ENCODE results near the gene RAB14.

RAB14 gene

DNA sequence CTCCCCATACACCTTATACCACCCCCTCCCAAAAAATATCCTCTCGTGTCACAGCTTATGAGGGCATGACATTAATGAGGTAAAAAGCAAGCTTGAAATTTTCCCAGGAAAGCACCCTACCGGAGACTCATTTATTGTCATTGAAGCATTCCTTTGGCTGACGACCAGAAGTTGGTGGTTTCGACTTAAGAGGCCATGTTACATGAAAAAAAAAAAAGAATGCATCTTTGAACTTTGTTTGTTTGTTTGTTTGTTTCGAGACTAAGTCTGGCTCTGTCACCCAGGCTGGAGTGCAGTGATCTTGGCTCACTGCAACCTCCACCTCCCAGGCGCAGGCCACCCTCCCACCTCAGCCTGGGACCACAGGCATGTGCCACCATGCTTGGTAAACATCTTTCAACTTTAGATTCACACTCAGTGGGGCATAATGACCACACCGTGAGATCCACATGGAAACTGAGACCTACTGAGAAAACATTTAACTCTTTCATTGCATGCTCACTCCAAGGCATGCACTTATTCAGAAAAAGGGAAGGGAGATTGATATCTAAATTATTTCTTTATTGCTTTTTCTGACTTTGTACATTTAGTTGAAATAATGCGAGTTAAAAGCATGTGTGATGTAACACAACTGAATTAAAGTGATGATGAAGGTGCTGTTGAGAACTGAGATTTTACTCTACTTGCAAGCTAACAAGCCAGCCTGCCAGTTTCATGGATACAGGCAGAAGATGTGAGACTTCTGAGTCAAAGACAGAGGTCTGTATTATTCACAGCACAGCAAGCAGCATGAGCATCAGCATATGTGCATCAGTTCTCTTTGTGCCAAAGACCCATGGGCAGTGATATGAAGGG, 5.1 kb upstream of the RAB14 start:
- Mint-ChIP-seq H3K9me3 (ENCODE audit: low read depth) (no peaks in the 10 kb centered on the region), H3K36me3 (no peaks in the 10 kb centered on the region), H3K4me3 (no peak overlapping the region), H3K4me1 (ENCODE audit: low read depth) (peaks cover 31% of the 10 kb centered on the region), H3K27me3 (no peaks in the 10 kb centered on the region), H3K27ac (no peak overlapping the region)

GRCh38 chr9:121204611-121205010, 2.9 kb upstream of the RAB14 start:
- peaks cover 39% of the 10 kb centered on the region for H3K4me1 Mint-ChIP-seq (ENCODE audit: low read depth)
- no peaks in the 10 kb centered on the region for H3K9me3 Mint-ChIP-seq (ENCODE audit: low read depth)
- no peak overlapping the region for H3K4me3 Mint-ChIP-seq
- H3K27me3 Mint-ChIP-seq, result no peaks in the 10 kb centered on the region
- no peak overlapping the region for H3K27ac Mint-ChIP-seq
- no peaks in the 10 kb centered on the region for H3K36me3 Mint-ChIP-seq

GRCh38 chr9:121204121-121204520, 2.5 kb upstream of the RAB14 start:
- Mint-ChIP-seq H3K27me3 (no peaks in the 10 kb centered on the region), H3K4me1 (ENCODE audit: low read depth) (peaks cover 44% of the 10 kb centered on the region), H3K36me3 (no peaks in the 10 kb centered on the region), H3K4me3 (no peak overlapping the region), H3K27ac (no peak overlapping the region), H3K9me3 (ENCODE audit: low read depth) (no peaks in the 10 kb centered on the region)

- Mint-ChIP-seq H3K4me3 (peak overlapping the region; percentile 93), H3K4me1 (ENCODE audit: low read depth) (peaks cover 52% of the 10 kb centered on the region), H3K36me3 (no peaks in the 10 kb centered on the region), H3K27me3 (no peaks in the 10 kb centered on the region), H3K9me3 (ENCODE audit: low read depth) (no peaks in the 10 kb centered on the region), H3K27ac (peak overlapping the region; percentile 88)
Observed at GRCh38 chr9:121201045-121201737, 478 bp downstream of the RAB14 start.

GRCh38 chr9:121200356-121200755, 1.3 kb downstream of the RAB14 start:
- H3K27me3 Mint-ChIP-seq, result no peaks in the 10 kb centered on the region
- no peaks in the 10 kb centered on the region for H3K36me3 Mint-ChIP-seq
- peak overlapping the region; percentile 88 for H3K27ac Mint-ChIP-seq
- H3K4me1 Mint-ChIP-seq (ENCODE audit: low read depth), result peaks cover 60% of the 10 kb centered on the region
- H3K9me3 Mint-ChIP-seq (ENCODE audit: low read depth), result no peaks in the 10 kb centered on the region
- peak overlapping the region; percentile 93 for H3K4me3 Mint-ChIP-seq

GRCh38 chr9:121199921-121200320, 1.7 kb downstream of the RAB14 start:
- Mint-ChIP-seq H3K9me3 (ENCODE audit: low read depth) (no peaks in the 10 kb centered on the region), H3K4me3 (peak overlapping the region; percentile 93), H3K36me3 (no peaks in the 10 kb centered on the region), H3K4me1 (ENCODE audit: low read depth) (peaks cover 64% of the 10 kb centered on the region), H3K27me3 (no peaks in the 10 kb centered on the region), H3K27ac (peak overlapping the region; percentile 88)

DNA sequence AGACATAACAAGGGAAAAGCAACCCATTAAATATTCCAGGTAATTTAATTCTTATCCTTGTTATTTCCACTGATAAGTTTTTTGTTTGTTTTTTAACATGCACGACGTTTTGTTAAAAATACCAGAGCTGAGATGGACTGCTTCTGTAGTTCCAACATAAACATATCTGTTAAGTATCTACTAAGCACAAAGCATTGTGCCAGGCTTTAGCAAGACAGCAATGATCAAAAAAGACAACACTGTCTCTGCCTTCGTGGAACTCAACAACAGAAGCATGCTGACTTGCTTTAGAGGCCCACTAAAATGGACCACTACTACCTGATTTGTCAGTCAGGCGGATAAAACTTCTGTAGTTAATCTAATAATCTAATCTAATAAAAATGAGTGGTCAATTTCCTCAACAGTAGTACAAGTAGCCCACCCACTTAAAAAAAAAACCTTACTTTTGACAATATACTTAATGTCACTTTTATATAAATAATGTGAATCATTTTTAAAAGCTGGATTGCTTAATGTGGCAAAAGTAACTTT, 3.1 kb downstream of the RAB14 start:
- H3K4me3 Mint-ChIP-seq, result peak overlapping the region; percentile 93
- H3K36me3 Mint-ChIP-seq, result no peaks in the 10 kb centered on the region
- H3K27ac Mint-ChIP-seq, result peak overlapping the region; percentile 56
- H3K4me1 Mint-ChIP-seq (ENCODE audit: low read depth), result peaks cover 74% of the 10 kb centered on the region
- no peaks in the 10 kb centered on the region for H3K27me3 Mint-ChIP-seq
- no peaks in the 10 kb centered on the region for H3K9me3 Mint-ChIP-seq (ENCODE audit: low read depth)

DNA sequence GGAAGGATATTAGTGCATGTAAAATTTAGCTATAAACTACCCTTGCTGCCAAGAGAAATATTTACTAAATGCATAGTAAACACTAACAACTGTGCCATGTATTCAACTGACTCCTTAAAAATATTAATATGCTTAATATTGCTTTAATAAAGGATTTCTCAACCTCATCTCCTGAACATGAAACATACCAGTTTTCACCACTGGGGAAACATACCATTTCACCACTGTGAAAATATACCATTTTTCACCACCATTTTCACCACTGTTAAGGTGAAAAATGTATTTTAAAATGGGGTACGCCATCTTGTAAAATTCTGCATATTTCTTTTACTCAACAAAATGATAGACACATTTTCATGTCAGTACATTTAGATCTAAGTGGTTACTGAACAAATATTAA, 4.5 kb downstream of the RAB14 start:
- Mint-ChIP-seq H3K9me3 (ENCODE audit: low read depth) (no peaks in the 10 kb centered on the region), H3K4me1 (ENCODE audit: low read depth) (peaks cover 81% of the 10 kb centered on the region), H3K4me3 (peak overlapping the region; percentile 93), H3K36me3 (no peaks in the 10 kb centered on the region), H3K27me3 (no peaks in the 10 kb centered on the region), H3K27ac (peak overlapping the region; percentile 50)

- Mint-ChIP-seq H3K4me3 (peak overlapping the region; percentile 57), H3K27ac (peak overlapping the region; percentile 80), H3K27me3 (no peaks in the 10 kb centered on the region)
Observed at GRCh38 chr9:121196389-121196788, 5.3 kb downstream of the RAB14 start.

GRCh38 chr9:121194730-121195129, 6.9 kb downstream of the RAB14 start:
- Mint-ChIP-seq H3K36me3 (peaks cover 2% of the 10 kb centered on the region), H3K4me3 (no peak overlapping the region), H3K9me3 (ENCODE audit: low read depth) (no peaks in the 10 kb centered on the region), H3K4me1 (ENCODE audit: low read depth) (peaks cover 93% of the 10 kb centered on the region), H3K27me3 (no peaks in the 10 kb centered on the region), H3K27ac (peak overlapping the region; percentile 85)

More at GRCh38 chr9:121196389-121196788, 5.3 kb downstream of the RAB14 start:
- peaks cover 85% of the 10 kb centered on the region for H3K4me1 Mint-ChIP-seq (ENCODE audit: low read depth)
- no peaks in the 10 kb centered on the region for H3K36me3 Mint-ChIP-seq
- H3K9me3 Mint-ChIP-seq (ENCODE audit: low read depth), result no peaks in the 10 kb centered on the region

GRCh38 chr9:121192959-121193640, 8.6 kb downstream of the RAB14 start:
- Mint-ChIP-seq H3K27ac (no peak overlapping the region), H3K36me3 (peaks cover 2% of the 10 kb centered on the region), H3K4me3 (peak overlapping the region; percentile 35), H3K27me3 (no peaks in the 10 kb centered on the region), H3K4me1 (ENCODE audit: low read depth) (peaks cover 90% of the 10 kb centered on the region), H3K9me3 (ENCODE audit: low read depth) (no peaks in the 10 kb centered on the region)

- H3K27me3 Mint-ChIP-seq, result no peaks in the 10 kb centered on the region
- H3K4me3 Mint-ChIP-seq, result peak overlapping the region; percentile 44
- peaks cover 2% of the 10 kb centered on the region for H3K36me3 Mint-ChIP-seq
- peak overlapping the region; percentile 73 for H3K27ac Mint-ChIP-seq
- H3K9me3 Mint-ChIP-seq (ENCODE audit: low read depth), result no peaks in the 10 kb centered on the region
- peaks cover 90% of the 10 kb centered on the region for H3K4me1 Mint-ChIP-seq (ENCODE audit: low read depth)
Observed at GRCh38 chr9:121192518-121192917, 9.2 kb downstream of the RAB14 start.

DNA sequence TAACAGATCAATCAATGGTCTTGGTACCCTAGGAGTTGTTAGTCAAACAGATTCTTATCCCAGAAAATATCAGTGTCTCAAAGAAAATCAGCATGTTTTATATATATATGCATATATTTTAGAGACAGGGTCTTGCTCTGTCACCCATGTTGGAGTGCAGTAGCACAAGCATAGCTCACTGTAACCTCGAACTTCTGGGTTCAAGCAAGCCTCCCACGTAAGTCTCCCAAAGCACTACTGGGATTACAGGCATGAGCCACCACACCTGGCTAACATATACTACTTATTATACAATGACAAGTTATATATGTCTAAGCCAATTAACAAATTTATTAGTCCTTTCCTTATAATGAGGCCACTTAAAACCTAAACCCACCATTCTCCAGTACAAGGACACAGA, 10.4 kb downstream of the RAB14 start:
- peaks cover 2% of the 10 kb centered on the region for H3K36me3 Mint-ChIP-seq
- H3K27me3 Mint-ChIP-seq, result no peaks in the 10 kb centered on the region
- no peaks in the 10 kb centered on the region for H3K9me3 Mint-ChIP-seq (ENCODE audit: low read depth)
- H3K4me3 Mint-ChIP-seq, result peak overlapping the region; percentile 27
- H3K4me1 Mint-ChIP-seq (ENCODE audit: low read depth), result peaks cover 88% of the 10 kb centered on the region
- peak overlapping the region; percentile 66 for H3K27ac Mint-ChIP-seq

- H3K27me3 Mint-ChIP-seq, result no peaks in the 10 kb centered on the region
- peaks cover 5% of the 10 kb centered on the region for H3K36me3 Mint-ChIP-seq
- H3K27ac Mint-ChIP-seq, result peak overlapping the region; percentile 72
- no peak overlapping the region for H3K4me3 Mint-ChIP-seq
- no peaks in the 10 kb centered on the region for H3K9me3 Mint-ChIP-seq (ENCODE audit: low read depth)
- peaks cover 88% of the 10 kb centered on the region for H3K4me1 Mint-ChIP-seq (ENCODE audit: low read depth)
Observed at GRCh38 chr9:121189660-121190059, 12.0 kb downstream of the RAB14 start.

DNA sequence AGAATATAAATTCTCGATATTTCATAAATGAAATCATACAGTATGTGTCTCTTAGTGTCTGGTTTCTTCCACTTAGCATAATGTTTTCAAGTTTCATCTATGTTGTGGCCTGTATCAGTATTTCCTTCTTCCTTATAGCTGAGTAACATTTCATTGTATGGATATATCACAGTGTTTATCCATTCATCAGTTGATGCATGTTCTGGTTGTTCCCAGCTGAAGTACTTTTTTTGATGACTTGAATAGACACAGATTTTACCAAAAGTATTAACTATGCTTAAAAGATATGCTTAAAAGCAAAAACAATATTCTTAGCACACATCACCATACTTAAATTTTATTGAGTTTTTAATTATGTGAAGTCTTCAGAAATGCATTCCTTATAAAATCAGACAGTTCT, 12.7 kb downstream of the RAB14 start:
- Mint-ChIP-seq H3K27me3 (no peaks in the 10 kb centered on the region), H3K27ac (peak overlapping the region; percentile 72), H3K36me3 (peaks cover 5% of the 10 kb centered on the region), H3K9me3 (ENCODE audit: low read depth) (no peaks in the 10 kb centered on the region), H3K4me3 (no peak overlapping the region), H3K4me1 (ENCODE audit: low read depth) (peaks cover 87% of the 10 kb centered on the region)
